Measurements from ENCODE around the gene PRSS50. TPM values are rescaled to one million over a fixed set of nuclear protein-coding genes. Genes with fewer than 3 reads are reported as not detected.

Gene PRSS50
- total RNA-seq, 2 experiments from 2014 or later = not detected

DNA sequence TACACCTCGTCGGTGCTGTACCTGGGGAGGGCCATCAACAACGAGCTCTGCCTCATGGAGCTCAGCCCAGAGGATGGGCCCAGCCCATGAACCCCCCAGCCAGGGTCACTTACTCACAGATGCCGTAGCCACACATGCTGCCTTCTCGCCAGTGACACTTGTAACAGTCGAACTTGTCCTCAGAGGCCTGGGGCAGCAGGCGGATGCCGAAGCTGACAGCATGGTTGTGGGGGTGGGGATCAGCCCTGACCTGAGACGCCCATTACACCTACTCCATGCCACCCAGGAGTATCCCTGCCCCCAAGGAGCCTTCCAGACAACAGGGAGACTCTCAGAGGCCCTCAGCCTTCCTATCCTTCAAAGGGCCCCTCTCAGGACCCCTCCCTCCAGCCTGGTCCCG, 36.3 kb downstream of the PRSS50 start:
- Mint-ChIP-seq H3K9me3 (no peaks in the 10 kb centered on the region), H3K27ac (no peak overlapping the region), H3K4me1 (no peaks in the 10 kb centered on the region), H3K4me3 (no peak overlapping the region), H3K27me3 (no peaks in the 10 kb centered on the region), H3K36me3 (no peaks in the 10 kb centered on the region)
- DNase-seq = no peak
- ATAC-seq (ENCODE audit: low read depth) = no peak
- POLR2A ChIA-PET = no interaction called here

DNA sequence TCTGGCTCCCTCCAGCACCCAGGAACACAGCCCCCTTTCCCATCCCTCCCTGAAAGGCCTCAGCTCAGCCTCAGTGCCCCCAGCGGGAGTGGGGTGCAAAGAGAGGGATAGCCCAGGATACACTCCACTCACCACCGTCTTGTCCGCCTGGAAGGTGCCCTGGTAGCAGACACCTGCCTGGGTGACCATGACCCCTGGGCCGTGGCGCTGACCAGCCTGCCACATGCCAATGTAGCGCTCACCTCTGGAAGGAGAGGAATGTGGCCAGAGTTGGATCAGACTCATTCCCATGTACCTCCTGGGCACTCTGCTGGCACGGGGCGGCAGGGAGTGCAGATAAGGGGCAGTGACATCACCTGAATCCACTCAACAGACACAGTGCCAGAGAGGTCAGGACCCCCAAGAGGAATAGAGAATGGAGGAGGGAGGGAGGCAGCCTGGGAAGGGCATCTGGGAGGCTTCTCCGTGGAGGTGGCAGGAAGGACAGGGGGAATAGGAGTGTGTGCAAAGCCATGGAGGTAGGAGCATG, 37.3 kb downstream of the PRSS50 start:
- H3K9me3 Mint-ChIP-seq = no peaks in the 10 kb centered on the region
- no peaks in the 10 kb centered on the region for H3K27me3 Mint-ChIP-seq
- no peak for DNase-seq
- no peak overlapping the region for H3K27ac Mint-ChIP-seq
- no peaks in the 10 kb centered on the region for H3K36me3 Mint-ChIP-seq
- POLR2A ChIA-PET = no interaction called here
- no peak for ATAC-seq (ENCODE audit: low read depth)
- H3K4me1 Mint-ChIP-seq = no peaks in the 10 kb centered on the region
- H3K4me3 Mint-ChIP-seq = no peak overlapping the region

DNA sequence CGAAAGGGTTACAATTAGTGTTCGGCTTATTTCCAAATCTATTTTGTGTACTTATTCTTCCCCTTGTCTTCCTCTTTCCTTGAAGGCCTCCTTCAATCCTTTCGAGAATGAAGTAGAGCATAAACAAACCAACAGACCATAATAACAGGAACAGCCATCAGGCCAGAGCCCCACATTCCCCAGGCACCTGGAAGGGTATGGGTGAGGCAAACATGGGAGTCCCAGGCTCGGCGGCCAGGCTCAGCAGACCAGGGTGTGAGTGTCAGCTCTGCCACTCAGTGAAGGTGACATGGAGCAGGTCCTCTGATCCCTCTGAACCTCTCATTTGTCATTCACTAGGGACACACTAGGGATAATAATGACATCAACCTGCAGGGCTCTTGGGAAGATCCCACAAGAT, 38.0 kb downstream of the PRSS50 start:
- no peak for ATAC-seq (ENCODE audit: low read depth)
- no peak for DNase-seq
- Mint-ChIP-seq H3K4me1 (no peaks in the 10 kb centered on the region), H3K36me3 (no peaks in the 10 kb centered on the region), H3K27ac (no peak overlapping the region), H3K9me3 (no peaks in the 10 kb centered on the region), H3K27me3 (no peaks in the 10 kb centered on the region), H3K4me3 (no peak overlapping the region)
- POLR2A ChIA-PET = no interaction called here

DNA sequence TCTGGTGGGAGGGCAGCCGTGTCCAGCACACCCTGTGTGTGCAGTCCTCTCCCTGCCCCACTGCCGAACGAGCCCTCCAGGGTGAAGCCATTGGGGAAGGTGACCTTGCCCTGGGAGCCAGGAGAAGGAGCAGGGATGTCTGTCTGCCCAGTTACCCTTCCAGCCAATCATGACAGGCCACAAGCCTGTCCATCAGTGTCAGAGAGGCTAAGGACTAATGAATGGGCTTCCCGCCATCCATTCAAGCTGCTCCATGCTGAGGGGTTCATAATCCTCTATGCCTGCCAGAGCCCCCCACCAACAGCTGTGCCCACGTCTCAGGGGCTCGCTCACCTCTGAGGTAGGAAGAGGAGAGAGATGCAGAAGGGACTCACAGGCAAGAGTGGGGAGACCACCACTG, 39.4 kb downstream of the PRSS50 start:
- H3K27me3 Mint-ChIP-seq = no peaks in the 10 kb centered on the region
- no peaks in the 10 kb centered on the region for H3K9me3 Mint-ChIP-seq
- POLR2A ChIA-PET = no interaction called here
- H3K36me3 Mint-ChIP-seq = no peaks in the 10 kb centered on the region
- no peak overlapping the region for H3K27ac Mint-ChIP-seq
- no peaks in the 10 kb centered on the region for H3K4me1 Mint-ChIP-seq
- ATAC-seq (ENCODE audit: low read depth) (no peak), DNase-seq (no peak)
- no peak overlapping the region for H3K4me3 Mint-ChIP-seq

DNA sequence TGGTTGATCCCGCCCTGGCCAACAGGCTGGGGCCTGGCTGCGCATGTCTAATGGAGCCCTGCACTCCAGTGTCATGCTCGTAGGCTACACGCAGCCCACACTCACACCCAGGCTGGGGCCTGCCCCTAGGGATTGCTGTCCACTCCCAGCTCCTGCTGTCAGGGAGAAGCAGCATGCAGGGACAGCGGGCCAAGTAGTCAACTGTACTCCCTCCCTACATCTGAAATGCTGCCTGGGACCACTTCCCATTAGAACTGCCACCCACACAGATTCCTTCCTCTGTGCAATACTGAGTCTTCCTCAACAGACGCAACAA, 40.3 kb downstream of the PRSS50 start:
- H3K27ac Mint-ChIP-seq = no peak overlapping the region

DNA sequence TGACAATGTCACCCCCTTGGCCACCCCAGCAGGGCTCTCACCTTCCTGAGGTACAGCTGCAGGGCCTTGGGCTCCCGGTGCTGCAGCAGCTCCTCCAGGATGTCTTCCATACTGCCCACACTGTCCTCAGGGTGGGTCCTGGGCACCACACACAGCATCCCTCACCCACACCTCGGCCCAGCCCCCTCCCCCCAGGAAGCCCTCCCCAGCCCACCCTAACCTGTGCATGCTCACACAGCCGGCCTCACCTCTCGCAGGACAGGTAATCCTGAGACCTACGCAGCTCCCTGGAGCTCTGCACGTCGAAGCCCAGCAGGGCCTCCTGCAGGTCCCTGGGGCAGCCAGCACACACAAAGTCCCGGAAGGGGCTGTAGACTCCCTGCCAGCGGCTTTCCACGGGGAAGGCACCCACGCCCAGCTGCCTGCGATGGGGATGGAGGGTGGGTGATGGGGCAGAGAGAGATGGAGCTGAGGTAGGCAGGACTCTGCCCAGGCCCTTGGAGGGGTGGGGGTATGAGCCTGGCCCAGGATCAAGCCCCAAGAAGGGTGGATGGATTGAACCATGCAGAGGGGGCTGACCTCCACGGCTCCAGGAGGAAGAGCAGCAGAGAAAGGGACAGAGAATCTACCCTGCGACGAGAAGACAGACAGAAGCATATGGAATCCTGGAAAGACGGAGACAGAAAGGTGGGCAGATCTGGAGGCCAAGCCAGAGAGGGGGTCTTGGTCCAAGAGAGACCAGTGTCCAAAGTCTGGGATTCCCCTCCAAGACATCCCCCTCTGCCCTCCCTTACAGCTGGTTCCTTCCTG, 40.9 kb downstream of the PRSS50 start:
- POLR2A ChIA-PET = no interaction called here
- no peaks in the 10 kb centered on the region for H3K27me3 Mint-ChIP-seq
- no peak overlapping the region for H3K4me3 Mint-ChIP-seq
- H3K9me3 Mint-ChIP-seq = no peaks in the 10 kb centered on the region
- H3K4me1 Mint-ChIP-seq = no peaks in the 10 kb centered on the region
- no peak for DNase-seq
- H3K36me3 Mint-ChIP-seq = no peaks in the 10 kb centered on the region
- no peak overlapping the region for H3K27ac Mint-ChIP-seq
- no peak for ATAC-seq (ENCODE audit: low read depth)

More for the DNA sequence above, 40.3 kb downstream of the PRSS50 start:
- ATAC-seq (ENCODE audit: low read depth) (no peak), DNase-seq (no peak)
- Mint-ChIP-seq H3K4me3 (no peak overlapping the region), H3K9me3 (no peaks in the 10 kb centered on the region), H3K4me1 (no peaks in the 10 kb centered on the region), H3K36me3 (no peaks in the 10 kb centered on the region), H3K27me3 (no peaks in the 10 kb centered on the region)
- POLR2A ChIA-PET = no interaction called here

DNA sequence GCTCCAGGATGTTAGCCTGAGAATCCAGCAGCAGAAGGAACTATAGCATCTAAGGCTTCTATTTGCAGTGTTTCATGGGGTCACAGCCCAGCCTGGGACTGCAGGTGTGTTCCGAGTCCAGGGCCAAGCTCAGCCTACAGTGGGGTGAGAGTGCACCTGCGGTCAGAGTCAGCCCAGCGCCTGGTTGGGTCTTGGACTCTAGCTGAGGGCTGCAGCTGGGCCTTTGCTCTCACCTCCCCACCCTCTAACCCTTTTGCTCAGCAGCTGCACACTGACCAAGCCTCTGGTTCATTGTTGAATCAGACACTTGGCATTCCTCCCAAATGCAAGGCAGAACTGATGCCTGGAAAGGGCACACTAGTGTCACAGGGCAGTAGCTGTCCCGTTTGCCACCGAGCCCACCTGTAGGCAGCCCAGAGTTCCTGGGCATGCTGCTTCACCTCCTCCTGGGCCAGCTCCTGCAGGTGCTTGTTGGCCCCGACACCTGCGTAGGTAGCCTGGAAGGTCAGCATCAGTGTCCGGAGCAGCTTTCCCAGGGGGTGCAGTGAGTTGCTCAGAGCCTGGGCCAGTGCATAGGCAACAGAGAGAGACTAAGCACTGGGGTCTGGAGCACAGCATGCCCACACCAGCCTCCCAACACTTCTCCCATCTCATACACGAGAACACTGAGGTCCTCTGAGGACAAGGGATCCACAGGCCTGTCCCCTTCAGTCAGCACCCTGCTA, 41.7 kb downstream of the PRSS50 start:
- Mint-ChIP-seq H3K27ac (no peak overlapping the region), H3K36me3 (no peaks in the 10 kb centered on the region), H3K9me3 (no peaks in the 10 kb centered on the region), H3K27me3 (no peaks in the 10 kb centered on the region), H3K4me1 (no peaks in the 10 kb centered on the region), H3K4me3 (no peak overlapping the region)
- POLR2A ChIA-PET = no interaction called here
- ATAC-seq (ENCODE audit: low read depth) = no peak
- no peak for DNase-seq

DNA sequence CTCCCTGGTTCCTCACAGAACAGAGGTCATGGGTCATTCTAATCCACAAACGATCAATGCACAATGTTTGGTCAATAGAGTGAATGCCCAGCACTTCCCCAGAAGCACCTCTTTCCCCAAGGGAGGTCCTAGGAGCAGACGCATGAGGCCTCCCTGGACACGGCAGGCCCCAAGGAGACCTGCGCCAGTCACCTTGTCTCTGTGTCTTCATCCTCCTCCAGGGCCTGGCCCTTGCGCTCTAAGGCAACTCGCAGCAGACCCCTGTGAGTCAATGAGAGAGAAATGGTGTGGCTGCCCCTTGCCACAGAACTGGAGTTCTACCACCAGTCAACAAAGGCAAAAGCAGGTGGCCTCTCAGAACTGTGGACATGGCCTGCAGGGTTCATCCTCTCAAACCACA, 42.2 kb downstream of the PRSS50 start:
- no peaks in the 10 kb centered on the region for H3K9me3 Mint-ChIP-seq
- POLR2A ChIA-PET = no interaction called here
- no peak for DNase-seq
- no peak for ATAC-seq (ENCODE audit: low read depth)
- no peak overlapping the region for H3K27ac Mint-ChIP-seq
- H3K4me1 Mint-ChIP-seq = no peaks in the 10 kb centered on the region
- no peaks in the 10 kb centered on the region for H3K27me3 Mint-ChIP-seq
- no peaks in the 10 kb centered on the region for H3K36me3 Mint-ChIP-seq
- no peak overlapping the region for H3K4me3 Mint-ChIP-seq

DNA sequence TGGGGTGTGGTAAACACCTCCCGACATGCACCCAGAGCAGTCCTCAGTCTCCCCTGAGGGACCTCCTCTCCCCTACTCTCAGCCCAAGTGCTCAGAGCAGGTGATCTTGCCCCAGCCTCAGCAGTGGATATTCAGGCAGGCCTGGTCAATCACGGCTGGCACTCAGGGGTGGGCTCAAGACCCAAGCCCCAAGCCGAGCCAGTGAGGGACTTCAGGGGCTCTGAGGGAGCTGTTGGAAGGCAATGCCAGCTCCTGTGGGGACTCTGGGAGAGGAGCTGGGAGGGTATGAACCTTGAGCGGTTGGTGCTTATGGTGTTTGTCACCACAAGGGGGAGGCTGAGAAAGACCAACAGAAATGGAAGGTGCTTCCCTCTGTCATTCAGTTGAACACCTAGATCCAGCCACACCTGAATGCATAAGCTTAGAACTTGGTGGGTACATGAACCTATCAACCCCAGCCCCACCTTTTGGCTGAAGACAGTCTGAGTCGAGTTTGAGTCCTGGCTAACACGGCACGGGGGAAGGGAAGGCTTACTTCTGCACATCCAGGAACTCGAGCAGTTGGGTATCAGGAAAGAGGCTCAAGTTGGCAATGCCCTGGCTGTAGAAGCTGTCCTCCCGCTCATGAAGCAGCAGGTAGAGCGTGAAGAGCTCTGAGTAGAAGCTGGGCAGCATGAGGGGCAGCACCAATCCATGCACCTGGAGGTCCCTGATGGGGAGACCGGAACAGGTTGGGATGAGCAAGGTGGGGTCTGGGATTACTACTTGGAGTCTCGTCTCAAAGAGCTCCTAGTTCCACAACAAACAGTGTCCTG, 43.4 kb downstream of the PRSS50 start:
- no peak overlapping the region for H3K27ac Mint-ChIP-seq

DNA sequence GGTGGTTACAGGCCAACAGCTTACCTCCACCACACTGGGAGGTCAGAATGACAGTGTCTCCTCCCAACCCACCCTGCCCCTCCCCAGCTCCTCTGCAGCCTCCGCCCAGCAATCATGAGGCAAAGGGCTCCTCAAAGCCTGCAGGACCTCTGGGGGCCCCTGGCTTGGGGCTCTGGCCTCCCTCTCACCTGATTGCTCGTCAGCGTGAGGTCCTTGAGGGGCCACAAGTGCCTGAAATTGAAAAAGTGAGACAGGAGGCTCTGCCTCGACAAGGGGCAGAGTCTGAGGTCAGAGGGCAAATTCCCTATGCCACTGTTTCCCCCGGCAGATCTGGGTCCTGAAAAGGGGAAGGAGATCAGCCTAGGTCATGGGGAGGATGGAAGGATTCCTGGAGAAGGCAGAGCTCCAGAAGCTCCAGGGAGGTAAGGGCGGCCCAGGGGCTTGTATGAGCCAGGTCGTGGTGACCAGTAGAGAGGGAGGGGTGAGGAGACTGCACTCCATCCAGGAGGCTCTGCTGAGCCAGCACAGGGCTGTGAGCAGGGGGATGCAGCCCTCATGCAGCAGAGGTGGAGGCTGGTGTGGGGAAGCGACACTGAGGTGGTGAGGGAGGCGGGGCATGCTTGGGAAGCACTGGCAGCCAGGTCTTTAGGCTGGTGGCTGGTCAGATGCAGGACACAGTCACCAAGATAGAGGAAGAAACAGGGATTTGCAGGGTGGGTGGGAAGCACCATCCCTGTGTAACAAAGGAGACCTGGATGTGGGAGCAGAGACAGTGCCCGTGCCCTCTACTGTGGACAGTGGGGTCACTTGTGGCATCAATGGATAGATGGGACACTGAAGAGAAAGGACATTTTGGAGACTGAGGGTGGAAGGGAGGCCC, 44.3 kb downstream of the PRSS50 start:
- POLR2A ChIA-PET = no interaction called here
- ATAC-seq (ENCODE audit: low read depth) (no peak), DNase-seq (peak; percentile 15)
- Mint-ChIP-seq H3K9me3 (no peaks in the 10 kb centered on the region), H3K27me3 (no peaks in the 10 kb centered on the region), H3K27ac (no peak overlapping the region), H3K4me3 (no peak overlapping the region), H3K4me1 (no peaks in the 10 kb centered on the region), H3K36me3 (no peaks in the 10 kb centered on the region)

More for the DNA sequence above, 43.4 kb downstream of the PRSS50 start:
- Mint-ChIP-seq H3K36me3 (no peaks in the 10 kb centered on the region), H3K9me3 (no peaks in the 10 kb centered on the region), H3K4me1 (no peaks in the 10 kb centered on the region), H3K27me3 (no peaks in the 10 kb centered on the region), H3K4me3 (no peak overlapping the region)
- ATAC-seq (ENCODE audit: low read depth) = no peak
- DNase-seq = peak; percentile 21
- POLR2A ChIA-PET = no interaction called here

DNA sequence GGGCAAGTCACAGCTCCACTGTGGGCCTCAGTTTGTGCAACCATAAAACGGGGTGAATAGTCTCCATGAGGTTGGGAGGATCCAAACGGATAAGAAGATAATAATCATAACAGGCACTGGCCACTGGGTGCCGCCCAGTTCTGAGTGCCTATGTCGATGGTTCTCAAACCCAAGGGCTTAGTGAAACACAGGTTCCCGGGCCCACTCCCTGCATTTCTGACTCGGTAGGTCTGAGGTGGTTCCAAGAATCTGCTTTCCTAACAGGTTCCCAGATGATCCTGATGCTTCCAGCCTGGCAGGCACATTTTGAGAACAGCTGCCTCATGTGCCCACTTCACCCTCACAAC, 45.3 kb downstream of the PRSS50 start:
- H3K4me1 Mint-ChIP-seq = no peaks in the 10 kb centered on the region
- DNase-seq (no peak), ATAC-seq (ENCODE audit: low read depth) (no peak)
- no peaks in the 10 kb centered on the region for H3K27me3 Mint-ChIP-seq
- no peak overlapping the region for H3K4me3 Mint-ChIP-seq
- POLR2A ChIA-PET = no interaction called here
- H3K27ac Mint-ChIP-seq = no peak overlapping the region
- H3K36me3 Mint-ChIP-seq = no peaks in the 10 kb centered on the region
- H3K9me3 Mint-ChIP-seq = no peaks in the 10 kb centered on the region

DNA sequence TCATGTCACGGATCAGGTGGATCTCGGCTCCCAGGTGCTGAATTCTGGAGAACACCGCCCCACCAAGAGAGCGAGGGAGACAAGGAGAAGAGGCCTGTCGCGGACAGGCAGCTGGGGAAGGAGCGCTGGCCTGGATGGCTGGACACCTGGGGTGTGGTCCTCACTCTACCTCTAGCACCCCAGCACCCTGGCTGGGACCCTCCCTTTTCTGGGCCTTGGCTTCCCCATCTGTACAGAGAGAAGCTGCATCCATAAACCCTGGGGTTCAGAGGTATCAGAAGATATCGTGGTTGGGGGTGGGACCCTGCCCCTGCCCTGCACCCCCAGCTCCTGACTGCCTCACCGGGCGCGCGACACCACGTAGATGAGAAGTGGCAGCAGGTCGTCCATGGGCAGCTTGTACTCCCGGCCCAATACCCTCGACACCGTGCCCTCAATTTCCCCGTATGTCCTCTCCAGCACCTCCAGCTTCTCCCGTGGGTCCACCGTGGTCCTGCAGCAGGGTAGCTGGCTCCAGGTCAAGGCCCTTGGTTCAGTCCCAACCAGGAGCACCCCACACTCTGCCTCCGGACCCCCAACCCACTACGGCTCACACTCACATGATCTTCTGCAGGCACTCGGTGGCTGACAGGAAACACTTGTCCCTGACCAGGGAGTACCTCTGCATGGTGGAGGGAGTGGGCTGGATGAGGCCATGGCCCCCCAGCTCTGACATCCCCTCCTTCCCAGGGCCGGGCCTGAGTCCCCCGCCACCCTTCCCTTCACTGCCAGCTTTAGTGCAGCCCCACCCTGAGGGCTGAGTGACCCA, 45.9 kb downstream of the PRSS50 start:
- Mint-ChIP-seq H3K4me3 (no peak overlapping the region), H3K9me3 (no peaks in the 10 kb centered on the region), H3K27me3 (no peaks in the 10 kb centered on the region), H3K36me3 (no peaks in the 10 kb centered on the region), H3K4me1 (no peaks in the 10 kb centered on the region), H3K27ac (no peak overlapping the region)
- POLR2A ChIA-PET = no interaction called here
- DNase-seq (peak; percentile 21), ATAC-seq (ENCODE audit: low read depth) (no peak)
